H9 (cell line): ENCODE data around the gene RCAN2. TPM values are rescaled to one million over a fixed set of nuclear protein-coding genes. Genes with fewer than 3 reads are reported as not detected.

Source experiments
- DNase-seq: peaks from one replicate; pipeline ENCODE4 v3.0.0-alpha.2; 2017
- H2AFZ ChIP-seq: one replicate; pipeline ENCODE4 v1.6.1; 2013; ENCODE audit warnings: mild to moderate bottlenecking, low read length, control low read depth, moderate library complexity
- H2AK5ac ChIP-seq: 2 replicates; pipeline ENCODE4 v1.6.1; 2013; ENCODE audit warnings: low read length, control low read depth, mixed read lengths; ENCODE audit not compliant: insufficient read length
- H2BK120ac ChIP-seq: one replicate; pipeline ENCODE4 v1.6.1; 2013; ENCODE audit warnings: low read depth, mild to moderate bottlenecking, low read length, control low read depth, inconsistent platforms; ENCODE audit not compliant: poor library complexity, severe bottlenecking
- H2BK12ac ChIP-seq: 2 replicates; pipeline ENCODE4 v1.6.1; 2013; ENCODE audit warnings: low read length, control low read depth, mixed read lengths, low read depth; ENCODE audit not compliant: insufficient read length
- H2BK15ac ChIP-seq: 2 replicates; pipeline ENCODE4 v1.6.1; 2013; ENCODE audit warnings: low read depth, low read length, control low read depth
- H2BK20ac ChIP-seq: one replicate; pipeline ENCODE4 v1.6.1; 2013; ENCODE audit warnings: low read depth, mild to moderate bottlenecking, low read length, control low read depth, inconsistent platforms; ENCODE audit not compliant: poor library complexity, severe bottlenecking
- H2BK5ac ChIP-seq: 2 replicates; pipeline ENCODE4 v1.6.1; 2013; ENCODE audit warnings: low read length, control low read depth, mixed read lengths; ENCODE audit not compliant: insufficient read length
- H3K14ac ChIP-seq: 2 replicates; pipeline ENCODE4 v1.6.1; 2013; ENCODE audit warnings: low read length, control low read depth; ENCODE audit not compliant: insufficient read depth
- H3K18ac ChIP-seq: 2 replicates; pipeline ENCODE4 v1.6.1; 2013; ENCODE audit warnings: low read depth, mild to moderate bottlenecking, mixed read lengths, low read length, control low read depth; ENCODE audit not compliant: insufficient read length
- H3K23ac ChIP-seq: 2 replicates; pipeline ENCODE4 v1.6.1; 2013; ENCODE audit warnings: low read length, control low read depth, mixed read lengths, low read depth; ENCODE audit not compliant: insufficient read length
- H3K23me2 ChIP-seq: 2 replicates; pipeline ENCODE4 v1.6.1; 2013; ENCODE audit warnings: low read depth, mild to moderate bottlenecking, mixed read lengths, low read length, control low read depth; ENCODE audit not compliant: insufficient read length, poor library complexity, severe bottlenecking
- H3K27ac ChIP-seq: 2 replicates; pipeline ENCODE4 v1.5.1; 2013; ENCODE audit warnings: low read length, control low read depth, mixed read lengths, low read depth; ENCODE audit not compliant: insufficient read length
- H3K27me3 ChIP-seq: 2 replicates; pipeline ENCODE4 v1.6.1; 2013; ENCODE audit warnings: low read length, control low read depth, inconsistent platforms; ENCODE audit not compliant: insufficient read depth
- H3K4ac ChIP-seq: 2 replicates; pipeline ENCODE4 v1.6.1; 2013; ENCODE audit warnings: low read depth, mild to moderate bottlenecking, control low read depth, inconsistent platforms, low read length, moderate library complexity
- H3K4me1 ChIP-seq: 2 replicates; pipeline ENCODE4 v1.6.1; 2013; ENCODE audit warnings: low read length, control low read depth, inconsistent platforms; ENCODE audit not compliant: insufficient read depth
- H3K4me2 ChIP-seq: 2 replicates; pipeline ENCODE4 v1.6.1; 2013; ENCODE audit warnings: low read length, control low read depth, mixed read lengths; ENCODE audit not compliant: insufficient read length, insufficient read depth
- H3K56ac ChIP-seq: 2 replicates; pipeline ENCODE4 v1.6.1; 2013; ENCODE audit warnings: low read depth, mild to moderate bottlenecking, mixed read lengths, low read length, control low read depth; ENCODE audit not compliant: insufficient read length
- H3K79me1 ChIP-seq: 2 replicates; pipeline ENCODE4 v1.6.1; 2013; ENCODE audit warnings: low read depth, mild to moderate bottlenecking, moderate library complexity, low read length, control low read depth, inconsistent platforms; ENCODE audit not compliant: insufficient read depth, poor library complexity, severe bottlenecking
- H3K79me2 ChIP-seq: 2 replicates; pipeline ENCODE4 v1.6.1; 2013; ENCODE audit warnings: low read length, control low read depth, inconsistent platforms; ENCODE audit not compliant: insufficient read depth
- H3K9ac ChIP-seq: 2 replicates; pipeline ENCODE4 v1.6.1; 2013; ENCODE audit warnings: low read length, control low read depth, mixed read lengths; ENCODE audit not compliant: insufficient read length; ENCODE audit errors: extremely low read depth
- H3K9me3 ChIP-seq: one replicate; pipeline ENCODE4 v1.6.1; 2013; ENCODE audit warnings: low read depth, low read length, inconsistent platforms; ENCODE audit not compliant: control insufficient read depth
- H3T11ph ChIP-seq: one replicate; pipeline ENCODE4 v1.6.1; 2013; ENCODE audit warnings: mild to moderate bottlenecking, low read length, control low read depth, inconsistent platforms
- H4K20me1 ChIP-seq: one replicate; pipeline ENCODE4 v1.6.1; 2013; ENCODE audit not compliant: control insufficient read depth, insufficient read length, insufficient read depth
- H4K5ac ChIP-seq: 2 replicates; pipeline ENCODE4 v1.6.1; 2013; ENCODE audit warnings: low read depth, mild to moderate bottlenecking, mixed read lengths, low read length, control low read depth; ENCODE audit not compliant: insufficient read length
- H4K8ac ChIP-seq: replicated peaks from 2 replicates; pipeline ENCODE4 v1.6.1; 2013; ENCODE audit warnings: low read length, control low read depth, mixed read lengths, low read depth; ENCODE audit not compliant: insufficient read length
- H4K91ac ChIP-seq: 2 replicates; pipeline ENCODE4 v1.6.1; 2013; ENCODE audit warnings: low read depth, mild to moderate bottlenecking, moderate library complexity, mixed read lengths, low read length, control low read depth; ENCODE audit not compliant: insufficient read length
- H3K27ac Mint-ChIP-seq, 3 experiments: 2 replicates in 2 of 3; 3 replicates in 1 of 3; pipeline ENCODE4 v1.8.0; 2020 to 2021; ENCODE audit warnings: mixed read lengths in 3 of 3, mild to moderate bottlenecking in 1 of 3, moderate library complexity in 1 of 3
- H3K27me3 Mint-ChIP-seq: 2 replicates; pipeline ENCODE4 v1.8.0; 2021; ENCODE audit warnings: low read depth, mild to moderate bottlenecking, moderate library complexity, mixed read lengths
- H3K36me3 Mint-ChIP-seq, 3 experiments: 2 replicates in 2 of 3; 3 replicates in 1 of 3; pipeline ENCODE4 v1.8.0; 2020 to 2021; ENCODE audit warnings: low read depth in 3 of 3, mixed read lengths in 3 of 3; ENCODE audit not compliant: insufficient read depth in 1 of 3
- H3K4me1 Mint-ChIP-seq, 2 experiments: 2 replicates each; pipeline ENCODE4 v1.8.0; 2020; ENCODE audit warnings: mixed read lengths in 2 of 2
- H3K4me3 Mint-ChIP-seq, 2 experiments: 2 replicates in 1 of 2; 3 replicates in 1 of 2; pipeline ENCODE4 v1.8.0; 2020 to 2021; ENCODE audit warnings: mild to moderate bottlenecking in 2 of 2, mixed read lengths in 2 of 2, moderate library complexity in 1 of 2
- H3K9me3 Mint-ChIP-seq, 2 experiments: 2 replicates in 1 of 2; 3 replicates in 1 of 2; pipeline ENCODE4 v1.8.0; 2020; ENCODE audit warnings: mild to moderate bottlenecking in 2 of 2, mixed read lengths in 2 of 2, moderate library complexity in 1 of 2
- WGBS: extraction: QIAGEN DNeasy Blood & Tissue Kit; methylation state at CpG from one replicate; pipeline ENCODE4 v1.1.7; 2013; ENCODE audit warnings: missing lambda C conversion rate, low lambda C conversion rate, mixed read lengths; ENCODE audit not compliant: insufficient read length; ENCODE audit errors: extremely low coverage; 5-methylcytosine and 5-hydroxymethylcytosine counted together
- total RNA-seq: library from RNA; stranded (reverse); gene quantifications from 2 replicates; pipeline ENCODE4 v1.2.1, GENCODE V29; 2021
- TF ChIP-seq, protein P1 (sequence below): fragments of 200-600 bp; sonication (generic); conservative IDR thresholded peaks from 3 replicates; pipeline ENCODE4 v1.8.0; 2021; ENCODE audit warnings: antibody characterized with exemption, mild to moderate bottlenecking

Gene RCAN2
- total RNA-seq, 1 experiment from 2014 or later, result 3.0 TPM

DNA sequence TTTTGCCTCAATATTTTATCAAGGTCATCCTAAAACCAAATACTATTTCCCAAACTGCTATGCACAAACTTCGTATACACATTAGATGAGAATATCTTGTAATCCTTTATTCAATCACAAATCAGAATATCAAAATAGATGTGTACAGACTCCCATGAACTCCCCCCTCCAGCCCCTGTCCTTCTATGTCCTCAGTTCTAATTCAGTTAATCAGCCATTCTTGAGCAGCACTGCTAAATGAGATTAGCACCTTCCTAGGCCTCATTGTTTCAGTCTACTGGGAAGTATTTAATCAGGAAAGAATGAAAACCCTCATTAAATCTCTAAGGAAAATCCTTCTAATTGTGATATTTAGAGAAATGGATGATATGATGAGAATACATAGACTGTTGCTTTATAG lies 36.6 kb downstream of the RCAN2 start:
- Histone ChIP-seq H4K20me1 (no peaks in the 10 kb centered on the region), H2BK5ac (no peak overlapping the region), H3K4me1 (no peaks in the 10 kb centered on the region), H3K79me1 (no peaks in the 10 kb centered on the region), H3K56ac (no peak overlapping the region), H3K14ac (no peak overlapping the region), H3K4ac (no peak overlapping the region), H3K27me3 (no peaks in the 10 kb centered on the region), H2BK120ac (no peak overlapping the region), H2AK5ac (no peak overlapping the region), H4K91ac (no peak overlapping the region), H3K4me2 (no peak overlapping the region), H3K23ac (no peak overlapping the region), H3K23me2 (no peaks in the 10 kb centered on the region), H2AFZ (no peak overlapping the region), H3K79me2 (no peaks in the 10 kb centered on the region), H3K18ac (no peak overlapping the region), H3K9me3 (no peaks in the 10 kb centered on the region), H4K8ac (no peak overlapping the region), H2BK15ac (no peak overlapping the region), H4K5ac (no peak overlapping the region), H2BK12ac (no peak overlapping the region), H3K9ac (no peak overlapping the region), H2BK20ac (no peak overlapping the region), H3T11ph (no peak overlapping the region), H3K27ac (no peak overlapping the region)
- TF ChIP-seq, protein P1, sequence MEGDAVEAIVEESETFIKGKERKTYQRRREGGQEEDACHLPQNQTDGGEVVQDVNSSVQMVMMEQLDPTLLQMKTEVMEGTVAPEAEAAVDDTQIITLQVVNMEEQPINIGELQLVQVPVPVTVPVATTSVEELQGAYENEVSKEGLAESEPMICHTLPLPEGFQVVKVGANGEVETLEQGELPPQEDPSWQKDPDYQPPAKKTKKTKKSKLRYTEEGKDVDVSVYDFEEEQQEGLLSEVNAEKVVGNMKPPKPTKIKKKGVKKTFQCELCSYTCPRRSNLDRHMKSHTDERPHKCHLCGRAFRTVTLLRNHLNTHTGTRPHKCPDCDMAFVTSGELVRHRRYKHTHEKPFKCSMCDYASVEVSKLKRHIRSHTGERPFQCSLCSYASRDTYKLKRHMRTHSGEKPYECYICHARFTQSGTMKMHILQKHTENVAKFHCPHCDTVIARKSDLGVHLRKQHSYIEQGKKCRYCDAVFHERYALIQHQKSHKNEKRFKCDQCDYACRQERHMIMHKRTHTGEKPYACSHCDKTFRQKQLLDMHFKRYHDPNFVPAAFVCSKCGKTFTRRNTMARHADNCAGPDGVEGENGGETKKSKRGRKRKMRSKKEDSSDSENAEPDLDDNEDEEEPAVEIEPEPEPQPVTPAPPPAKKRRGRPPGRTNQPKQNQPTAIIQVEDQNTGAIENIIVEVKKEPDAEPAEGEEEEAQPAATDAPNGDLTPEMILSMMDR, result no peak
- Mint-ChIP-seq H3K36me3 (peaks cover 0 to 2% (median 0%) of the 10 kb centered on the region in 3 experiments; a peak in 1 of 7 replicates), H3K4me1 (no peaks in the 10 kb centered on the region), H3K27me3 (no peaks in the 10 kb centered on the region), H3K9me3 (peaks cover 0 to 3% of the 10 kb centered on the region in 2 experiments; a peak in 3 of 5 replicates), H3K27ac (no peak overlapping the region), H3K4me3 (no peak overlapping the region)
- no peak for DNase-seq
- no CpG with 5 or more reads among the region's 1 CpG for WGBS
